HK-2 (cell line): ENCODE data around the gene ARHGAP25.

Source experiments
- DNase-seq: peaks from one replicate; pipeline ENCODE4 v3.0.0-alpha.2; 2018; ENCODE audit not compliant: unreplicated experiment

ARHGAP25 gene

DNA sequence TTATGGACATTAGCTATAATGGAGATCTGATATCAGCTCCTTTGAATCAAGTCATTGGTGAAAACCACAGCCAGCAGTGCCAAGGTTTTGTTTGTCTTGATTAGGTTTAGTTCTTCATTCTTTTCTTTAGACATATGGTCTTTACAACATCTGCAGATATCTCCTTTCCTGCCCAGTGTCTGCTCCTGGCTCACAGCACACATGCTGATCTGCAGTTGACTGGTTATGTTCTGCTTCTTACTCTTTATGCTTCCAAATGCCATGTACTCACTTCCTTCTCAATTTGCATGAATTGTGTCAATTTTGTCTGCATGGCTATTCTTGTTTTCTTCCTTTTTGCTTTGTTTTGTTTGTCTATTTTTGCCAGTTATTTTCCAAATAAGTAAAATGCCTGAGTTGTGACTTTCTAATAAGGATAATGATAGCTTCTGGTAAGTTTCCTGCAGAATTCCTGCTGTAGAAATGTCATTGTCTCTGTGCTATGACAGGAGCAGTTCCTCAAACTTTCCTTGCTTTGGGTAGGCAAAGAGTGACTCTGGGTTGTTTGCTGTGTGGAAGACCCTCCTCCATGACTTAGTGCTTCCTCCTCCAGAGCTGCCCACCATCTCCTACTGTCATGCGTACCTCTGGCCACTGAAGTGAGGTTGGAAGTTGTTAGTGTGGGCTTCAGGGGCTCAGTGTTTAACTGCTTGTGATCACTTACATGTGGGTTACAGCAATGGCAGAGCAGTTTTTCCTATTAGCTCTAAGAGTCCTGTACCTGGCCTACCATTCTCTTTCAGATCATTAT, 8.2 kb downstream of the ARHGAP25 start:
- no peak for DNase-seq

DNA sequence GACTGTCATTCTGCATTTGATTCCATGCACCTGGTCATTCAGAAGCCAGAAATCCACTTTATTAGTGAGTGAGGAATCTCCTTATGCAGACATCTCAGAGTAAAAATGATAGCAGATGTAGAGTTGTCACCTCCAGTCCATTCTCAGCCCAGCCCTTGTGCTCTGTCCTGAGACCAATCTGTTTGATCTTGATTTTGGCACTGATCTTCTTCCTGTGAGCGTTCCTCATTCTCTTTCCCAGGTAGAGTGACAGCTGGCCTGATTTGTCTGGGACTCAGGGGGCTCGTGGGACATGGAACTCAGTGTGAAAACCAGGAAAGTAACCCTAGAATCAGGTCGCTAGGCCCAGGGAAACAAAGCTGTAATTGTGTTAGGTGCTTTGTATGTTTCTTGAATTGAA, 8.9 kb downstream of the ARHGAP25 start:
- DNase-seq, result no peak

DNA sequence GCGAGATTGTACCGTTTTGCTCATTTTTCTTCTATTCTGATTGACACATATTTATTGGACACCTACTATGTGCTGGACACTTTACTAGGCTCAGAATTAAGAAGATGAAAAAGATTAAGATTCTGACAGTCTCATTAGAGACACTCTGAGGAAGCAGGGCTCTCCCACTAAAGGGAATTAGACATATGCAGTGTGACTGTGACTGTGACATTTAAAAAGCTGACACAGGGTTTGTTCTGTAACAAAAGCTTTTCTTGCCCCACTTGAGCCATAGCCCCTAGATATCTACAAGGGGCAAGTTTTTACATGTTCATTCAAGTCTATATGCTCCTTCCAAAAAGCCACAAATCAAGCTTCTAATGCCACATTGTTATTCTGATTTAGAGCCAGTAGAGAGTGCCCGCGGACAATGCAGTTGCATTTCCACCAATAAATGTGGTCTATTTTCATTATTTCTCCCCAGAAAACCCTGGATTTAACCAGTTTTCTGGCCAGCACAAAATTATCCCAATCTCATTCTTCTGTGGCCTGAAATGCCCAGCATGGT, 9.8 kb downstream of the ARHGAP25 start:
- DNase-seq, result no peak

- no peak for DNase-seq
These were observed 10.4 kb downstream of the ARHGAP25 start for GRCh38 chr2:68745006-68745405.

DNA sequence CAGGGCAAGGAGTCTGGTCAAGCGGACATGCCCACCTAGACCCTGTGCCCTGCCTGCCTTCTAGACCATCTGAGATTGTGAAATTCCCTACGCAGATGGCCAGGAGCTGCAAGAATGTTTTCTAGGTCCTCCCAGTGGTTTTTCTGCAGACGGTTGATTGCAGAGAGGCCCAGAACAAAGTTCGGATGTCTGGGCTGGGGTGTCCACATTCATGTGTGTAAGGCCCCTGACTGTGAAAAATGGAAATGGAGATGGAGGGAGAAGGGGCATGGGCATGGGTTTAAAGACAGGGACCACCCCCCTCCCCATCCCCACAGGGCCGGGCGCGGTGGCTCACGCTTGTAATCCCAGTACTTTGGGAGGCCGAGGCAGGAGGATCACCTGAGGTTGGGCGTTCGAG, 11.8 kb downstream of the ARHGAP25 start:
- DNase-seq, result no peak

GRCh38 chr2:68747413-68747812, 12.8 kb downstream of the ARHGAP25 start:
- no peak for DNase-seq

DNA sequence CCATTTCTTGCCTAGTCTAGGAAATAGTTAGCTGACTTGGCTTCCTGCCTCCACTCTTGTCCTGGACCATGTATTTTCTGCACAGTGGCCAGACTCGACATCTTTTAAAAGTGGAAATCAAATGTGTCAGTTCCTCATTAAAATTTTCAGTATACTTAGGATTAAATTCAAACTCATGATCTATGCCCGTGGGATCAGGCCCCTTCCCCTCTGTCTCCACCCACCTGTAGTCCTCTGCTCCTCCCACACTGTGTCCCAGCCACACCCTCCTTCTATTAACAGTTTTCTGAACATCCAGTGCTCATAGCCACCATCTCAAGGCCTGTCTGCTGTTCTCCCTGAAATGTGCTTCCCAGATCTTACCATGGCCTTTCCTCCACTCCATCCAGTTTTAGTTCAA, 13.3 kb downstream of the ARHGAP25 start:
- DNase-seq, result no peak

GRCh38 chr2:68748568-68748967, 14.0 kb downstream of the ARHGAP25 start:
- DNase-seq, result no peak

DNA sequence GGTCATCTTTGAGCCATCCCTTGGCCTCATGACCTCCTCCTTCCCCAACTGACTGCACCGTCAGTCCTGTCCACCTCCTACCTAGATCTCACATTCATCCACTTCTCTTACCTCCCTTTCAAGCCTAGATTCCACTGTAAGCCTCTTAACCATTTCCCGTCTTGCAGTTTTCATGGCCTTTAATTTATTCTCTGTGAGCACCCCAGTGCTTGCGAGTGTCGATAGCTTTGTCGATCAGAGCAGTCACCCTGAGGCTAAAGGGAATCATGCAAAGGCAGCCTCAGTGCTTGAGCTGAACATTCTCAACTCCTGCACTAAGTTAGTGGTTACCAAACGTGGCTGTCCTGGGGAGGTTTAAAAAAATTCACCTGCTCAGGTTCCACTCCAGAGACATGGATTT, 14.7 kb downstream of the ARHGAP25 start:
- no peak for DNase-seq

DNA sequence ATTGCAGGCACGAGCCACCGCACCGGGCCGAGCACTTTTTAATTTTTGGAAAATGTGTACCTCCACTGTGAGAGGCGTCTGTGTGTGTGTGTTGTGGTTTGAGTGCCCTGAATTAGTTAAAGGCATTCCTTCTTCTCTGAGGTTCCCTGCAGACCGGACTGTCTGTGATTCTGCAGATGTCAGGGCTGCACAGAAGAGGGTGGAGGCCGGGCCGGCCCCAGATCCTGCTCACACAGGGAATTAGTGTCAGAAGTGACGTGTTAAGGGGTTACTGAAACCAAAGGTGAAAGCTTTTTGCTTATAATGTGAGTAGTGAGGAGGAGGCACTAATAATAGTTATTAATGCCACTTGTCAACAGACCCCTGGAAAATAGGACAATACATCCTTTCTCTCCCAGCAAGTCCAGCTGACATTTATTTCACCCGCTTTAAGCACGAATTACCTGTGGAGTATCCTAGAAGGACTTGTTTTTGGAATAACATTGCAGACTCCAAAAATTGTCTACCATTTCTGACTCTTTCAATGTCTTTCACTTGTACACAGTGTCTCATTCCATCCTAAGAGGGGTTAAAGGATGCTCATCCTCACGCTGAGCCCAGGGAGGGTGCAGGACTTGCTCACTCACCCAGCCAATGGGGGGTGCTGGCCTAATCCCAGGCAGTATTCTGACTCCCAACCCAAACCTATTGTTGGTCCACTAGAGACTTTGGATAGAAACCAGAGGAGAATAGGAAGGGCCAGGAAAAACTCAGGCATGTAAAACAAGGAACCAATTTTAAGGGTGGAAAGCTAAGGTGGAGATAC, 16.2 kb downstream of the ARHGAP25 start:
- no peak for DNase-seq

DNA sequence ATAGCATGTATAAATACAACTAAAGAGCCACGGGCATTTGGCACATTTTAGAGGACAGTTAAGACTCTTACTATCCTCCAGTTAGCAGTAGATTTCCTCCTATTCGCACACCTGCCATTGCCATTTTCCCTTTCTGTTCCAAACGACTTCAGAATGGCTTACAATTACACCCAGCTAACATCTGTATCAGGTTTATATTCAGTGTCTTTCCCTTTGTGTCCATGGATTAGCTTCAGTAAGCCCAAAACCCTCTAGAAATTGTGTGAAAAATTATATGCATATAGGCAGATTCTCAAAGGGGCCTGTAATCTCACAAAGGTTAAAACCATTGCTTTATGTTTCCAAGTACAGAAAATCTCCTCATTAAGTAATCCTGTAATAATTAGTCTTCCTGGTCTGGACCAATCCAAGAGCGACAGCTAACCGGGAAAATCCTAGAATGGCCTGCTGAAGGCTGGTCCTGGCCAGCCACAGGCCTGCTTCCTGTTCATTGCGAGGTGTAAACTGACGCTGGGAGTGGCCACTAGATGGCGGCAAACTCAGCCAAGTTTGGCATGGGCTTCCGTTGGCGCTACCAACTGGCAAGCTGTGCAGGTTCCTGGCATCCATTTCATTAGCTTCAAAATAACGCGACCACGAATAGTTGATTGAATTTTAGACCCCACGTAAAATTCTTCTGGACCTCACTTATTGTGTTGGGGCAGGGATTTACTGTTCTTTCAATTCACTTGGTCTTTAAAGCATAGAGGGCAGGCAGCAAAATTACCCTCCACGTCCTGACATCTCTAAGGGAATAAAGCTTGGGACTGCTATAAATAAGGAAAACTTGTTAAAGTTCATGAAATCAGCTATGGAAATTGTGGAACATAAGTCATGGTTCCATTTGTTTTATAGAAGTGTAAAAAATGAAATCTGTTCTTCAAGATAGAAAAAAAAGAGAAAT, 17.1 kb downstream of the ARHGAP25 start:
- DNase-seq, result peak; percentile 89

DNA sequence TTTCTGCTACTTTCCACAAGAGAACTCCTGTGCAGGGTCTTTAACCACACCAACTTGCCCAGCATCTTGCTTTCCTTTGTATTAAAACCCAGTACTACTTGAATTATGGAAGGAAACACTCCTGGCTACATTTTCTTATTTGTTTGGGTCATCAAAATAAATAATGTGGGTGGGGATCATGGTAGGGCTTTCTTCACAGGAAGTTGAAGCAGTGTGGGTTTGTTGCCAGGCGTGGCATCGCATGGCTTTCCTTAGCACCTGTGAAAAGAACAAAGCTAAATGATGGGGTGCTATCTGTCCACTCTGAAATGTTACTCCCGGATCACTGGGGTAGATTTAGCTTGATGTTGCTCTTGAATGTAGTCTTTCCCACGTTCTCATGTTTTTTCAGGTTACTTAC, 18.7 kb downstream of the ARHGAP25 start:
- DNase-seq, result no peak

- no peak for DNase-seq
These were observed 20.5 kb downstream of the ARHGAP25 start for GRCh38 chr2:68755071-68755470.

DNA sequence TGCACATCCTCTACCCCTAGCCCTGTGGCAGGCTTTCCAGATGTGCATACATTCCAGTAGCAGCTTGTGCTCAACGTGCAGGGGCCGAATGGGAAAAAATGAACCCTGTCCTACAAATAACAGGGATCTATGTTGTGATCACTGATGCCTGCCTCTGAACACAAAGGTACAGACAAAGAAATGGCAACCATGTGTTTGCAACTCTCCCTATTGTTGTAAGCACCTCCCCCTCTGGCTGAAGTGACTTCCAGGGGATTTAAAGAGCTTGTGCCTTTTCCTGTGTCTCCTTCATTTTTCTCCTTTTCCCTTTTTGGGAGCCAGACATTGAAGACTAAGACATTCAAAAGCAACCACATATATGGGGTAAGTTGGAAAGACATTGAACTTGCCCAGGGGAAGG, 21.6 kb downstream of the ARHGAP25 start:
- DNase-seq, result no peak

DNA sequence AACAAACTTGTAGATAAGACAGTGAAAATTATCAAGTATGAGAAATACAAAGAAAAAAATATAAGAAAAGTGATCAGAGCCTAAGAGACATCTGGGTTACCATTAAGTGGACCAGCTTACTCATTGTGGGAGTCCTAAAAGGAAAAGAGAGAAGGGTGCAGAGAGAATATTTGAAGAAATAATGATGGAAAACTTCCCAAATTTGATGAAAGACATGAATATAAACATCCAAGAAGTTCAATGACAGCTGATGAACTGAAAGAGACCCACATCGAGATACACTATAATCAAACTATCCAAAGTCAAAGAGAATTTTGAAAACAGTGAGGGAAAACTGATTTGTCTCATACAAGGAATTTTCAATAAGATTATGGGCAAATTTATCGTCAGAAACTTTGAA, 22.5 kb downstream of the ARHGAP25 start:
- no peak for DNase-seq

- DNase-seq, result no peak
These were observed 27.5 kb downstream of the ARHGAP25 start for GRCh38 chr2:68762100-68762499.

GRCh38 chr2:68762665-68763064, 28.1 kb downstream of the ARHGAP25 start:
- DNase-seq, result no peak

GRCh38 chr2:68764041-68764805, 29.6 kb downstream of the ARHGAP25 start:
- no peak for DNase-seq

- DNase-seq, result no peak
These were observed 30.2 kb downstream of the ARHGAP25 start for GRCh38 chr2:68764806-68765311.

DNA sequence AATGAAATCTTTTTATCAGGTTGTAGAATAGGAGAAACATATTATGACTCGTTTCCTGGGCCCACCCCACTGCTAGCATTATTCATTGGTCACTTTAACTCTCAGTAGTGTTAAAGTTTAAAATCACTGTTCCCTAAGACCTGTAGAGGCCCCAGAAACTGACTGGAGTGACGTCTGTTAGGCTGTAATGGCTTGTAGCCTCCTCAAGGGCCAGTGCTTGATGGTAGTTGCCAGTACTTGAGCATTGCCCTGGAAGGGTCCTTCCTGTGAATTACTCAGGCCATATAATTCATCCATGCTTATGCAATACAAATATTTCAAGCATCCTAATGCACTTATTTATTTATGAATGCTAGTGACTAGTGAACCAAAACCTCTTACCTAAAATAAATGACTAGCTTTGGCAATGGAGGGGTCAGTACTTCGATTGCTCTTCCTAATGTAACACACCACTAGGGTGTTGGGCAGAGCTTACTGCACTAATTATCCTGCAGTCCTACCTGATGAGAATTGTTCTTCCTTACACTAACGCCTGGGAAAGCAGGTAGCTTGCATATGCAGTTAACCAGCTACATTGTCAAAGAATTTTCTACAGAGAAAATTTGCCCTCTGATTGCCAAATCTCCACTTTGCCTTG, 31.2 kb downstream of the ARHGAP25 start:
- DNase-seq, result no peak
